Measurements from ENCODE around the gene RAB40B. TPM values are rescaled to one million over a fixed set of nuclear protein-coding genes. Genes with fewer than 3 reads are reported as not detected.

Gene RAB40B
- total and polyA plus RNA-seq, 2 donors (not counting 1 experiment from before 2014, with no cell fraction given) = 4.7 to 8.0 TPM

DNA sequence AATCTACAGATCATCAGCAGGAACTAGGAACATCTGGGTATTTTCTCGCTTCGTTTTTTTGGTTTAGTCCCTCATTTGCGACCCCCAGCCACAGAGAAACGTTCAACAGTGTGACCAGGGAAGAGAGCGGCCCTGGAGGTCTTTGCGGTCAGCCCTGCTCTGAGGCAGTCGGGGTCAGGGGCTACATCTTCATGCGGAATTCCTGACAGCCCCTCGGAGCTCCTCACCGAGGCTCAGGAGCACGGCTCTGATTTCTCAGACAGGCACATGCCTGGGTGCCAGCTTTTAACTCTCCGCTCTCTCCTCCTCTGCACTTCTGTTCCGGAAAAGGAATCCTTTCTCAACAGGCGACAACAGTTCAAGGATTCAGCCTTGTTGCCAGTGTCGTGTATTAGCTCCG lies 42.2 kb downstream of the RAB40B start:
- ChIA-PET POLR2A (no interaction called here), CTCF (no interaction called here)
- ATAC-seq (ENCODE audit: low read depth) = no peak
- Histone ChIP-seq H3K27me3 (replicated peaks in 1 of 4; ENCODE audit: control extremely low read depth in 1 of 4, control insufficient read depth in 3 of 4, insufficient read depth in 4 of 4, low read length in 3 of 4) (no peaks in the 10 kb centered on the region), H3K4me2 (replicated peaks; ENCODE audit: low read depth, low read length, poor library complexity, severe bottlenecking) (no peak overlapping the region), H3K4me1 (ENCODE audit: control insufficient read depth in 2 of 2, insufficient read depth in 2 of 2, low read length in 2 of 2) (no peaks in the 10 kb centered on the region), H3K27ac (ENCODE audit: low read length in 2 of 2) (no peak overlapping the region), H4K20me1 (ENCODE audit: control insufficient read depth, insufficient read depth, low read length, poor library complexity, severe bottlenecking) (no peaks in the 10 kb centered on the region), H3K4me3 (ENCODE audit: control extremely low read depth in 1 of 5, extremely low read depth in 1 of 5, insufficient read depth in 1 of 5, low read depth in 2 of 5, low read length in 4 of 5) (no peak overlapping the region), H3K9ac (ENCODE audit: low read length) (no peak overlapping the region), H3K79me2 (ENCODE audit: control insufficient read depth, insufficient read depth, low read length) (no peaks in the 10 kb centered on the region), H2AFZ (ENCODE audit: insufficient read depth, low read depth, low read length, poor library complexity, severe bottlenecking) (no peak overlapping the region), H3K36me3 (replicated peaks in 1 of 2; ENCODE audit: control extremely low read depth in 1 of 2, control insufficient read depth in 1 of 2, extremely low read depth in 1 of 2, insufficient read depth in 2 of 2, low read length in 1 of 2) (peaks cover 0 to 2% of the 10 kb centered on the region in 2 experiments), H3K9me3 (ENCODE audit: control extremely low read depth in 1 of 3, control insufficient read depth in 2 of 3, insufficient read depth in 1 of 3, low read length in 2 of 3) (peaks cover 0 to 5% (median 0%) of the 10 kb centered on the region in 3 donors)
- no peaks in the 10 kb centered on the region for H3K9me3 Mint-ChIP-seq (ENCODE audit: insufficient read depth)
- H3K4me1 Mint-ChIP-seq = peaks cover 8% of the 10 kb centered on the region
- TF ChIP-seq, protein P1, sequence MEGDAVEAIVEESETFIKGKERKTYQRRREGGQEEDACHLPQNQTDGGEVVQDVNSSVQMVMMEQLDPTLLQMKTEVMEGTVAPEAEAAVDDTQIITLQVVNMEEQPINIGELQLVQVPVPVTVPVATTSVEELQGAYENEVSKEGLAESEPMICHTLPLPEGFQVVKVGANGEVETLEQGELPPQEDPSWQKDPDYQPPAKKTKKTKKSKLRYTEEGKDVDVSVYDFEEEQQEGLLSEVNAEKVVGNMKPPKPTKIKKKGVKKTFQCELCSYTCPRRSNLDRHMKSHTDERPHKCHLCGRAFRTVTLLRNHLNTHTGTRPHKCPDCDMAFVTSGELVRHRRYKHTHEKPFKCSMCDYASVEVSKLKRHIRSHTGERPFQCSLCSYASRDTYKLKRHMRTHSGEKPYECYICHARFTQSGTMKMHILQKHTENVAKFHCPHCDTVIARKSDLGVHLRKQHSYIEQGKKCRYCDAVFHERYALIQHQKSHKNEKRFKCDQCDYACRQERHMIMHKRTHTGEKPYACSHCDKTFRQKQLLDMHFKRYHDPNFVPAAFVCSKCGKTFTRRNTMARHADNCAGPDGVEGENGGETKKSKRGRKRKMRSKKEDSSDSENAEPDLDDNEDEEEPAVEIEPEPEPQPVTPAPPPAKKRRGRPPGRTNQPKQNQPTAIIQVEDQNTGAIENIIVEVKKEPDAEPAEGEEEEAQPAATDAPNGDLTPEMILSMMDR (IDR thresholded peaks at IDR 0.05) = no peak
- TF ChIP-seq EZH2 (IDR thresholded peaks at IDR 0.05; ENCODE audit: borderline replicate concordance, insufficient read depth, low read depth, low read length, poor library complexity, severe bottlenecking) = no peak
- H3K27me3 Mint-ChIP-seq = no peaks in the 10 kb centered on the region
- no peak for DNase-seq
- intact Hi-C loops (cut with micrococcal nuclease) = no loop called here
- no peak overlapping the region for H3K4me3 Mint-ChIP-seq
- WGBS (ENCODE audit: insufficient coverage) = 95% methylated on average over 16 of the region's 16 CpGs
- no peak overlapping the region for H3K27ac Mint-ChIP-seq

DNA sequence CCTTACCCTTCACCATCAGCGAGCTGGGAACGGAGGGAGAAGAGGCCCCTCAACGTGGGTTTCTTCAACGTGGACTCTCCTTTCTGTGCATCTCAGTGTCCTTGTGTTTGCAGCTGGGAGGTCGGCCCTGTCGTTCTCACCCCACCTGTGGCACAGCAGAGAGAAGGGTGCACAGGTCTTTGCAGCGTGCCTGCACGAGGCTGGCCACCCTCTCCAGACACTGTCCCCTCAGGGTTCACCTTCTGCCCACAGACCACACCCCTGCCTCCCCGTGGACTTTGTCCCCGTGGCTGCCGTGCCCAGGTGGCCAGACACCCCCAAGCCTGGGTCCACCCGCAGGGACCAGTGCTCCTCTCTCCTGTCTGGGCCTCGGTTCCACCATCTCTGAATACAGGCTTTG lies 43.0 kb downstream of the RAB40B start:
- TF ChIP-seq, protein P1 (IDR thresholded peaks at IDR 0.05) = no peak
- TF ChIP-seq EZH2 (IDR thresholded peaks at IDR 0.05; ENCODE audit: borderline replicate concordance, insufficient read depth, low read depth, low read length, poor library complexity, severe bottlenecking) = no peak
- POLR2A ChIA-PET = no interaction called here
- H3K4me1 ChIP-seq (ENCODE audit: control insufficient read depth in 2 of 2, insufficient read depth in 2 of 2, low read length in 2 of 2) = no peaks in the 10 kb centered on the region
- H3K36me3 ChIP-seq (replicated peaks in 1 of 2; ENCODE audit: control extremely low read depth in 1 of 2, control insufficient read depth in 1 of 2, extremely low read depth in 1 of 2, insufficient read depth in 2 of 2, low read length in 1 of 2) = peaks cover 0 to 2% of the 10 kb centered on the region in 2 experiments
- 85% methylated on average over 11 of the region's 13 CpGs for WGBS (ENCODE audit: insufficient coverage)
- intact Hi-C loops (cut with micrococcal nuclease) = no loop called here
- H4K20me1 ChIP-seq (ENCODE audit: control insufficient read depth, insufficient read depth, low read length, poor library complexity, severe bottlenecking) = no peaks in the 10 kb centered on the region
- H3K27me3 Mint-ChIP-seq = no peaks in the 10 kb centered on the region
- no peak overlapping the region for H3K9ac ChIP-seq (ENCODE audit: low read length)
- CTCF ChIA-PET = no interaction called here
- H3K4me3 Mint-ChIP-seq = no peak overlapping the region
- DNase-seq (no peak), ATAC-seq (ENCODE audit: low read depth) (no peak)
- H3K27ac ChIP-seq (ENCODE audit: low read length in 2 of 2) = no peak overlapping the region
- no peaks in the 10 kb centered on the region for H3K9me3 Mint-ChIP-seq (ENCODE audit: insufficient read depth)
- no peak overlapping the region for H3K4me2 ChIP-seq (replicated peaks; ENCODE audit: low read depth, low read length, poor library complexity, severe bottlenecking)
- H3K4me3 ChIP-seq (ENCODE audit: control extremely low read depth in 1 of 5, extremely low read depth in 1 of 5, insufficient read depth in 1 of 5, low read depth in 2 of 5, low read length in 4 of 5) = no peak overlapping the region
- peaks cover 0 to 5% (median 0%) of the 10 kb centered on the region in 3 donors for H3K9me3 ChIP-seq (ENCODE audit: control extremely low read depth in 1 of 3, control insufficient read depth in 2 of 3, insufficient read depth in 1 of 3, low read length in 2 of 3)
- H3K27ac Mint-ChIP-seq = no peak overlapping the region
- no peaks in the 10 kb centered on the region for H3K27me3 ChIP-seq (replicated peaks in 1 of 4; ENCODE audit: control extremely low read depth in 1 of 4, control insufficient read depth in 3 of 4, insufficient read depth in 4 of 4, low read length in 3 of 4)
- no peaks in the 10 kb centered on the region for H3K79me2 ChIP-seq (ENCODE audit: control insufficient read depth, insufficient read depth, low read length)
- peaks cover 8% of the 10 kb centered on the region for H3K4me1 Mint-ChIP-seq
- H2AFZ ChIP-seq (ENCODE audit: insufficient read depth, low read depth, low read length, poor library complexity, severe bottlenecking) = no peak overlapping the region

Measured in B cell (primary cell).